Vagina (tissue), 2 donors: ENCODE data around the gene PCNX2.

Source experiments
- CTCF ChIP-seq, 3 experiments: fragments of 450-650 bp in 2 of 3; fragments of 200-600 bp in 1 of 3; sonication (generic) in 1 of 3; IDR thresholded peaks; one replicate each; pipeline ENCODE4 v1.5.1; 2017 to 2019; ENCODE audit warnings: antibody characterized with exemption in 3 of 3, mild to moderate bottlenecking in 2 of 3, moderate library complexity in 2 of 3
- POLR2A ChIP-seq, 2 donors: fragments of 450-650 bp; IDR thresholded peaks; one replicate each; pipeline ENCODE4 v1.6.1; 2017; ENCODE audit warnings: antibody characterized with exemption in 2 of 2, mild to moderate bottlenecking in 2 of 2, moderate library complexity in 2 of 2
- POLR2AphosphoS5 ChIP-seq, 2 donors: sonication (generic); formaldehyde crosslinking; IDR thresholded peaks; one replicate each; pipeline ENCODE4 v1.9.0; 2017; ENCODE audit warnings: antibody characterized with exemption in 2 of 2, mild to moderate bottlenecking in 2 of 2, low read depth in 1 of 2; ENCODE audit not compliant: insufficient read depth in 1 of 2

DNA sequence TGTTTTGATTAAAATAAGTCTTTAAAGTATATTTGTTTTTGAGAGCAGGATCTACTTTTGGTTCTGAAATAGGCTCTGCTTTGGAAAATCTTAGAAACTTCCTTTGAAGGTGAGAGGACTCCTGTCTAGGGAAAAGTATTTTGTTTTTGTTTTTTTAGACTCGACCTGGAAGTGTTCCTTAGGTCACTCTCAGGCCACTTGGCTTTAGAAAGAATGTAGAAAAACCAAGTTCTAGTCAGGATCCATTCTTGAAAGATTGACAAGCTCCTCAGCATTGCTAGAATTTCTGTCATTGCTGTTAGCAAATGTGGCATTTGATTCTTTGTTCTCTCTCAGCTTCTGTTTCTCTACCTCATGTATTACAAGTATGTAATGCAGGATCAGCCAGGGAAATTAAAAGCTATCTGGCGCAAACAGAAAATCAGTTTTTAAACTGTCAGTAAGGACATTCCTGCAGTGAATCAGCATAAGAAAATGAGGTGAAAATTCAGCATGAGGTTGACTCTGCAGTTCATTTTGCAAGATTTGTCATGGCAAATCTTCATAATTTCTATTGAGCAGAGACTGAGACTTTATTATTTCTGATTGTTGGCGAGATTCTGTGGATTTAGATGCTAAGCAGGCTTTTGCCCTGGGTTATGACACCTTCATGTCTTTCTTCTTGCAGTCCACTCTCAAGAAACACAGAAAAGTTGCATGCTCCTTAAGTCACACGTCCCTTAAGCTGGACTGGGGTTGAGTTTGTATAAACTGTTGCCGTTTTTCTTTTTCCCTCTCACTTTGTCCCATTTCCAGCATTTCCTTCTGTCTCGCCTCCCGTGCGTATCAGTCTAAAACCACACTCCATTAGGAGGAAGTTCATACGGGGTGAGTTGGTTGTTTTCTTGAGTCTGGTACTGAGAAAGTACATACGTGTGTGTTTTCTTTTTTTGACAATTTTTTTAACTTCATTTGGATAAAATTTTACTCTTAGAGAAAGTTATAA is 332.5 kb downstream of the PCNX2 start:
- TF ChIP-seq POLR2A (IDR thresholded peaks at IDR 0.05) (no peak), CTCF (IDR thresholded peaks at IDR 0.05) (no peak), POLR2AphosphoS5 (IDR thresholded peaks at IDR 0.05; ENCODE audit: insufficient read depth in 1 of 2, low read depth in 1 of 2) (no peak)
